Fibroblast of lung (primary cell): Measurements from ENCODE around the gene TLL1. TPM values are rescaled to one million over a fixed set of nuclear protein-coding genes. Genes with fewer than 3 reads are reported as not detected.

Experiments used
- DNase-seq, 2 donors: peaks; one replicate each; pipeline versions ENCODE4 v3.0.0 to v3.0.0-alpha.2; 2010; ENCODE audit warnings: low read depth in 2 of 2
- H2AFZ ChIP-seq: 2 replicates; pipeline ENCODE4 v1.5.1; 2012; ENCODE audit warnings: low read length, control low read depth, inconsistent platforms
- H3K27ac ChIP-seq: 2 replicates; pipeline ENCODE4 v1.5.1; 2011; ENCODE audit warnings: low read length, control low read depth; ENCODE audit not compliant: insufficient read depth
- H3K27me3 ChIP-seq: 2 replicates; pipeline ENCODE4 v1.5.1; 2011; ENCODE audit warnings: mild to moderate bottlenecking, low read length; ENCODE audit not compliant: control insufficient read depth, insufficient read depth
- H3K36me3 ChIP-seq: 2 replicates; pipeline ENCODE4 v1.5.1; 2011; ENCODE audit warnings: low read length; ENCODE audit not compliant: control insufficient read depth, insufficient read depth
- H3K4me1 ChIP-seq: 2 replicates; pipeline ENCODE4 v1.5.1; 2011; ENCODE audit warnings: low read length; ENCODE audit not compliant: control insufficient read depth, insufficient read depth; ENCODE audit errors: extremely low read depth
- H3K4me2 ChIP-seq: 2 replicates; pipeline ENCODE4 v1.5.1; 2011; ENCODE audit warnings: low read length, control low read depth; ENCODE audit not compliant: insufficient read depth; ENCODE audit errors: extremely low read depth
- H3K4me3 ChIP-seq, 4 experiments: fragments of 200-600 bp in 1 of 4; sonication (generic) in 1 of 4; replicated peaks in 1 of 4; 2 replicates each; pipeline ENCODE4 v1.5.1; 2011 to 2016; ENCODE audit warnings: low read length in 4 of 4, low read depth in 3 of 4, mild to moderate bottlenecking in 3 of 4, control low read depth in 2 of 4, inconsistent platforms in 1 of 4, mixed read lengths in 1 of 4; ENCODE audit not compliant: insufficient read depth in 1 of 4; ENCODE audit errors: control extremely low read depth in 1 of 4
- H3K79me2 ChIP-seq: 2 replicates; pipeline ENCODE4 v1.5.1; 2012; ENCODE audit warnings: mild to moderate bottlenecking, low read length, inconsistent platforms; ENCODE audit not compliant: control insufficient read depth, insufficient read depth
- H3K9ac ChIP-seq: 2 replicates; pipeline ENCODE4 v1.5.1; 2011; ENCODE audit warnings: mild to moderate bottlenecking, low read length, control low read depth; ENCODE audit not compliant: insufficient read depth
- H3K9me3 ChIP-seq: 2 replicates; pipeline ENCODE4 v1.5.1; 2012; ENCODE audit warnings: low read depth, low read length; ENCODE audit not compliant: control insufficient read depth, insufficient read depth
- H4K20me1 ChIP-seq: 2 replicates; pipeline ENCODE4 v1.5.1; 2011; ENCODE audit warnings: low read length; ENCODE audit not compliant: control insufficient read depth, insufficient read depth; ENCODE audit errors: extremely low read depth
- EZH2 ChIP-seq: IDR thresholded peaks from 2 replicates; pipeline ENCODE4 v1.5.1; 2012; ENCODE audit warnings: low read length, control low read depth, mild to moderate bottlenecking; ENCODE audit errors: missing control alignments
- polyA plus RNA-seq, 2 donors: library from polyadenylated mRNA; depleted of rRNA in 1 of 2; stranded (reverse) in 1 of 2; unstranded in 1 of 2; fragments of >200 nt; gene quantifications; 2 replicates each; pipeline ENCODE4 v1.2.1, GENCODE V29; 2011 to 2012; ENCODE audit warnings: missing spikeins in 1 of 2
- total RNA-seq: library from RNA; depleted of rRNA; stranded (reverse); fragments of >200 nt; gene quantifications from 2 replicates; pipeline ENCODE4 v1.2.1, GENCODE V29; 2014
- TF ChIP-seq, protein P1 (sequence below), 2 donors: IDR thresholded peaks in 1 of 2; conservative IDR thresholded peaks in 1 of 2; 1 replicate in 1 of 2; 2 replicates in 1 of 2; pipeline ENCODE4 v1.5.1; 2011 to 2012; ENCODE audit warnings: low read length in 2 of 2, control low read depth in 1 of 2, inconsistent platforms in 1 of 2, low read depth in 1 of 2, mild to moderate bottlenecking in 1 of 2

The TLL1 gene
- total and polyA plus RNA-seq, 2 donors (not counting 1 experiment from before 2014, with no cell fraction given), result 0.33 to 2.7 TPM

DNA sequence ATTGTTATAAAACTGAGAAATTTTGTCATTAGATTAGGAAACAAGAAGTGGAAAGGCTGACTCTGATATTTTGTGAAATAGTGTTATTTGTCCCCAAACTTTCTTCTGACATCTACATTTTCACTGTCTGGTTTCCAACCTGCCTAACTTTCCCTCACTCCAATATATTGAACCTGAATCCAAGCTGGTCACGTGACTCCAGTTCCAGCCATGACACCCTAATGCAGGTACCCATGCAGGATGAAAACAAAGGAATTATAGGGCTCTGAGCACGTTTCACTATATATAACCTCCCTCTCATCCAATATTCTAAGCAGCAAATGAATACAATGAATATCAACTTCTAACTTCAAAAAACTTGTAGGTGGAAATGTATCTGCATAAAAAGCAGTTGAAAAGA lies 231.6 kb downstream of the TLL1 start:
- H3K4me2 ChIP-seq, result no peak overlapping the region
- H3K27me3 ChIP-seq, result no peaks in the 10 kb centered on the region
- H3K36me3 ChIP-seq, result no peaks in the 10 kb centered on the region
- no peaks in the 10 kb centered on the region for H4K20me1 ChIP-seq
- H3K79me2 ChIP-seq, result no peaks in the 10 kb centered on the region
- no peaks in the 10 kb centered on the region for H3K4me1 ChIP-seq
- H2AFZ ChIP-seq, result no peak overlapping the region
- no peak overlapping the region for H3K9ac ChIP-seq
- no peak for TF ChIP-seq EZH2
- TF ChIP-seq, protein P1, sequence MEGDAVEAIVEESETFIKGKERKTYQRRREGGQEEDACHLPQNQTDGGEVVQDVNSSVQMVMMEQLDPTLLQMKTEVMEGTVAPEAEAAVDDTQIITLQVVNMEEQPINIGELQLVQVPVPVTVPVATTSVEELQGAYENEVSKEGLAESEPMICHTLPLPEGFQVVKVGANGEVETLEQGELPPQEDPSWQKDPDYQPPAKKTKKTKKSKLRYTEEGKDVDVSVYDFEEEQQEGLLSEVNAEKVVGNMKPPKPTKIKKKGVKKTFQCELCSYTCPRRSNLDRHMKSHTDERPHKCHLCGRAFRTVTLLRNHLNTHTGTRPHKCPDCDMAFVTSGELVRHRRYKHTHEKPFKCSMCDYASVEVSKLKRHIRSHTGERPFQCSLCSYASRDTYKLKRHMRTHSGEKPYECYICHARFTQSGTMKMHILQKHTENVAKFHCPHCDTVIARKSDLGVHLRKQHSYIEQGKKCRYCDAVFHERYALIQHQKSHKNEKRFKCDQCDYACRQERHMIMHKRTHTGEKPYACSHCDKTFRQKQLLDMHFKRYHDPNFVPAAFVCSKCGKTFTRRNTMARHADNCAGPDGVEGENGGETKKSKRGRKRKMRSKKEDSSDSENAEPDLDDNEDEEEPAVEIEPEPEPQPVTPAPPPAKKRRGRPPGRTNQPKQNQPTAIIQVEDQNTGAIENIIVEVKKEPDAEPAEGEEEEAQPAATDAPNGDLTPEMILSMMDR (conservative IDR thresholded peaks at IDR 0.05 in 1 of 2, IDR thresholded peaks at IDR 0.05 in 1 of 2; ENCODE audit: low read depth in 1 of 2, low read length in 2 of 2), result no peak
- no peak overlapping the region for H3K27ac ChIP-seq
- H3K9me3 ChIP-seq, result no peaks in the 10 kb centered on the region
- no peak overlapping the region for H3K4me3 ChIP-seq
- no peak for DNase-seq

DNA sequence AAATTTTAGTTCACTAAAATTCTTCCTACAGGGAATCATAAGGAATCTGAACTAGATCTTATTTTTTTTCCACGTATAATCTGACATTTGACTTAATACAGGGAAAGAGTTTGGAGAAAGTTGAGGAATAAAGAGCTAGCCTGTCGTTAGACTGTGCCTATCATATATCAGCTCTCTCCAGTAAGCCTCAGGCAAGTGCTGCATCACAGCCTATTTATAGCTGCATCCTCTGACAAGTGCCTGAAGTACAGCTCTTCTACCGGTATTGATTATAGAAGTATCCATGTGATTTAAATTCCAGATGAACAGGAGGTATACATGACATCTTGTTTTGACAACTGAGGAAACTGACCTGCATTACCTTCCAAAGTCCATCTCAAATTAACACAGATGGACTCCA lies 248.9 kb downstream of the TLL1 start:
- Histone ChIP-seq H3K4me3 (no peak overlapping the region), H3K9me3 (no peaks in the 10 kb centered on the region), H3K36me3 (no peaks in the 10 kb centered on the region), H3K9ac (no peak overlapping the region), H3K27me3 (no peaks in the 10 kb centered on the region), H4K20me1 (no peaks in the 10 kb centered on the region), H2AFZ (no peak overlapping the region), H3K79me2 (no peaks in the 10 kb centered on the region), H3K4me1 (no peaks in the 10 kb centered on the region), H3K27ac (no peak overlapping the region), H3K4me2 (no peak overlapping the region)
- TF ChIP-seq, protein P1 (conservative IDR thresholded peaks at IDR 0.05 in 1 of 2, IDR thresholded peaks at IDR 0.05 in 1 of 2; ENCODE audit: low read depth in 1 of 2, low read length in 2 of 2), result no peak
- no peak for TF ChIP-seq EZH2
- DNase-seq, result no peak

DNA sequence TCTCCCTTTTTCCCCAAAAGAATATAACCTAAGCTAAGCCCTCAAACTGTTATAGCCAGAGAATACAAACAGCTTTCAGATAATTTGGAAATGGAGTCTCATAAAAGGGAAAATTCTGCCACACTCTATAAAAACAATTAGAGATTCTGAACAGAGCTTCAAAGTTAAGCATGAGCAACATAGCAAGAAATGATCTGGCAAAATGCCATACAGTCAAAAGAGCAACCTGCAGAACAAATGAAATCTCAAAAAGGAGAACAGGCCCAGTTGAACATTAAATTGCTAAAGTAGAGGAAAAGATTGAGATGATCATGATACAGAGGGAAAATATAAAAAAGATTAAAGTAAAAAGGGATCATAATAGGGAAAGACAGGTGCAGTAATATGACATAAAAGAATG lies 250.5 kb downstream of the TLL1 start:
- no peaks in the 10 kb centered on the region for H3K9me3 ChIP-seq
- H3K9ac ChIP-seq, result no peak overlapping the region
- no peaks in the 10 kb centered on the region for H3K4me1 ChIP-seq
- H3K4me2 ChIP-seq, result no peak overlapping the region
- H2AFZ ChIP-seq, result no peak overlapping the region
- TF ChIP-seq, protein P1 (conservative IDR thresholded peaks at IDR 0.05 in 1 of 2, IDR thresholded peaks at IDR 0.05 in 1 of 2; ENCODE audit: low read depth in 1 of 2, low read length in 2 of 2), result no peak
- no peak for TF ChIP-seq EZH2
- DNase-seq, result no peak
- no peaks in the 10 kb centered on the region for H4K20me1 ChIP-seq
- H3K27ac ChIP-seq, result no peak overlapping the region
- H3K79me2 ChIP-seq, result no peaks in the 10 kb centered on the region
- H3K27me3 ChIP-seq, result no peaks in the 10 kb centered on the region
- H3K36me3 ChIP-seq, result no peaks in the 10 kb centered on the region
- H3K4me3 ChIP-seq, result no peak overlapping the region
